ENCODE measurements around the gene CCSER1.

Gene CCSER1

DNA sequence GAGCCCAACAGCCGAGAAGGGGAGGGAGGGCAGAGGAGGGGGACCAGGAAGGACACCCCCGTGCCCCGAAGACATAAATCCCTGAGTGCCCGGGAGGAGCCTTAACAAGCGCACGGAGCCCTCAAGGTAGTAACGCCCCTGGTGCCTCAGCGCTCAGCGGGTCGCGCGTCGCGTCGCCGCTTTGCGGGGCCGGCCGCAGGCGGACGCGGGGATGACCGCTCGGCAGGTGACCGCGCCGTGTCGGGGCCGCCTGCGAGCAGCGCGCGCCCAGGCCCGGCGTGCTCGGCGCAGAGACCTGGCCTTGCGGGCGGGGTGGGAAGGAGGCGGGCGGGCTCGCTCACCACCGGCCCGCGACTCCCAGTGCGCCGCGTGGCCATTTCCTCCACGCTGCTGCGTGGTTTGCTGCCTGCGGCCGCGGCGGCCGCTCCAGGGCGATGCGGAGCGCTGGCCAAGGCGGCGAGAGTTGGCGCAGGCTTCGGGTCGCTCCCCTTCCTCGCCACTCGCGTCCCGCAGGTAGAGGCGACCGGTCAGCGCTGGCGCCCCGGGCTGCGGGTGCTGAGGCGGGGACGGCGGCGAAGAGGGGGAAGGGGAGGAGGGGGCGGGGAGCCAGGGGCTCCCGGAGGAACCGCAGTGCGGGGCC is 632 bp downstream of the CCSER1 start:
- DNase-seq (ENCODE audit: low read depth in 1 of 2, low spot score in 1 of 2): no peak

DNA sequence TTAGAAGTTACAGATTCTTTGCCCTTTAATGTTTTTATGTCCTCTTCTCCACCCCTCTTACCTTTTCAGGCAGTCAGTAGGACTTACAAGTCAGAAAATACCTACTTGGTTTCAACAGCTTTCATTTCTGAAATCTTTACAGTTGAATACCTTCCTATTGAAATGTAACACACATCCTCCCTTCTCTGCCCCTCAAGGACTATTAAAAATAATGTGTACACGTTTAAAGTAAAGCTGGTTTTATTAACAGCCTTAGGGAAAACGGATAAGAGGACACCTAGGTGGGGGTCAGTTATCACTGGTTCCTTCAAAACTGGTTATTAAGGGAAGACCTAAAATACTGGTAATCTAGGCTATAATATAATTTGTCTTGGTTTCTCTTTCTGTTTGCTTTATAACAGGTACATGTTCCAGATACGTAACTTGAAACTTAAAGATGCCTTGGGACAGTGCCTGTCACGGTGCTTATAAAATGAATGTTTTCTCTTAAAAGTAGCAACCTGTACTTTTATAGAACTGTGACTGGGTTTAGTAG is 1.8 kb downstream of the CCSER1 start:
- DNase-seq (ENCODE audit: low read depth in 1 of 2, low spot score in 1 of 2): no peak

DNA sequence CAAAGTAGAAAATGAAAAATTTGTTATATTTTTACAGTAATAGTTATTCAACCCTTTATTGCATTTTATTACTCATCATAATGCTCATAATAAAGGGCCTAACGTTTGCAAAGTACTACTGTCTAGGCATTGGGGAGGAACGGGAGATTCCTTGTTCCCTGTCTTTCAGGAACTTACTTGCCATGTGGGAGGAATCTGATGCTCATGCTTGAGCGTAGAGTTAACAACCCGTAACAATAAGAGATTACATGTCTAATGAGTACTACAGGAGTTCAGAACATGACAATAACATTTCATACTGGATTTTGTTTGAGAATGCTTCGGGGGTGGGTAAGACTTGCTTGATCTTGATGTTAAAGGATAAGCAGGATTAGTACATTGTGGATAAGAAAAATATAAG is 2.9 kb downstream of the CCSER1 start:
- DNase-seq (ENCODE audit: low read depth in 1 of 2, low spot score in 1 of 2): no peak

DNA sequence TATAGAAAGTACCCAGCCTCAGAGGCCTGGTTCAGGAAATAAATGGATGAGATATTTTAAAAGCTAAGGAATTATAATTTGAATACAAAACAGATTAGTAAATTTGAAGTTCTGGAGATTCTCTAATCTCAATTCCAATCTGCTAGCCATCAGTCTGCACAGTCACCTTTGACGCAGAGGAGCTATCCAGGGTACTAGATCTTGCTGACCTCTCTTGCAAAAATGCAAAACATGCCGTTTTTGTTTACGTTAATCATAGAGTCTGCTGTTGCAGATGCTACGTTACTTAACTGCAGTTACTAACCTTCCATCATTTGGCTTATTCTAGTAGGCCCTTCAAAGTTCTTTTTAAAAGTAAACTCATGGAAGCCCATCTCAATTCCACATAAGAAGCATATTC is 10.4 kb downstream of the CCSER1 start:
- no peak for DNase-seq (ENCODE audit: low read depth in 1 of 2, low spot score in 1 of 2)

DNA sequence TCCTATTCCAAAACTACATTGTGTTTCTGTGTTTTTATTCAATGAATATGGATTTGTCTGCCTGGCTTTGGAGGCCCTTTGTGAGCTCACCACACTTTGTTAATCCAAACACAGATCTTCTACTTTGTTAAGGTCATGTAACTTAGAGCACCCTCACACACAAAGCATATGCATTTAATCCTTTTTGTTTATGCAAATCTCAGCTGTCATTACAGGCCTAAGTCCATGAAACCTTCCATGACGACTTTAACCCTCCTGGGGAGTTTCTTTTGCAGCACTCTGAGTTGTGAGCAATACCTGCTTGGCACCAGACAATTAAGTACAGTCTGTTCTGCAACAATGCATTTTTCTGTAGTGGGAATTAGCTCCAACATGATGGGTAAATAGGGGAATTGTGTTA is 14.9 kb downstream of the CCSER1 start:
- no peak for DNase-seq (ENCODE audit: low read depth in 1 of 2, low spot score in 1 of 2)

DNA sequence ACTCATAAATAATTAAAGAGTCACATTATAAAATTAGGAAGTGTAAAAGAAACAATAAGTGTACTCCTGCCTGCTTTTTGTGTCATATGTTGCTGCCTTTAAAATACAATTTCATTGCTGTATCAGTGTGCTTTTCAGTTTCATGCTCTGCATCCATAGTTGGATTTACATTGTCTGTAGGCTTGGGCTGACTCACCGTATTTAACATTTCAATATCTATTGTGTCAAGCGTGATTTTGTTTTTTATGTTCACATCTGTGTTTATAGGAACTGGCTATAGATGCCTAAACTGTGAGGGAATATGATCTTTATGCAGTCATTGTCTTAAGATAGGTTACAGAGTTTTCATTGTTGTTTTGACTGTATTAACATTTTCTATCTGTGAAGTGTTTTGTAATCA is 18.1 kb downstream of the CCSER1 start:
- no peak for DNase-seq (ENCODE audit: low read depth in 1 of 2, low spot score in 1 of 2)

DNA sequence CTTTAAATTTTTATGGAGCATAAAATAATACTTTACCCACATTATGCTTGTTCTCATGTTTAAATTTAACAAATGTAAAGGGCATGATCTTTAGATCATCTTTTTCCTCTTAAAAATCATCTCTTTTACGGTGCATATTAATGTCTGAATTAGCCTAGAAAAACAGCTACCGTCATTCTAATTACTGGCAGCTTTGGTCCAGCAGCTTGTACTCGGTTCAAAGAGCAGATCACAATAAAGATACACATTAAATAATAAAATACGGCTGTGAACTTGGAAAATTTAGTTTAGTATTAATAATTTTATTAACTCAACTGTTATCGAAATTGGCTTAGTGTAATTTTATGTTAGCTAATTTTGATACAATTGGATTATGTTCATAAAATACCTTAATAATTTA is 19.1 kb downstream of the CCSER1 start:
- DNase-seq (ENCODE audit: low read depth in 1 of 2, low spot score in 1 of 2): no peak

DNA sequence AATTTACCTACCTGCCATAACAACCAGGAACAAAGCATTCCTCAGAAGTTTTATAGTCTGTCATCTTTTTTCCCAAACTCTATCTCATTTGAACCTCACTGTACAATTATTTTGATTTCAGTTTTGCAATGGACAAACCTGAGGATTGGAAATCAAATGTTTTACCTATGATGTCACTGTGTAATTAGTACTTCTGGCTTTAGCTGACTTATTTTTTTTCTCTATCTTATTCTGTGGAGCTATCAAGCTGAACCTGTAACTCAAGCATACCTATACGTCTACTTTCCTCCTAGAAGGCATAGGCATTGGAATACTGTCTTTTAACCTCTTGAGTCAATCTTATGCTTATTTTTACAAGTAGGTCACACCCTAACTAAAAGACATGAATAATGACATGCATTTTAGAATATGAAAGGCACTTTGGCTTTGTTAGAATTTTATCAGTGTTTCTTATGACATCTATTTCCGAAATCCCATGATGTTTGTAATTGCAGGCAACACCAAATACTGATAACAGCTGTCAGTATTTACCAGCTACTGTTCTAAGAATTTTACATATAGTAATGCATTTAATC is 21.5 kb downstream of the CCSER1 start:
- DNase-seq (ENCODE audit: low read depth in 1 of 2, low spot score in 1 of 2): no peak

DNA sequence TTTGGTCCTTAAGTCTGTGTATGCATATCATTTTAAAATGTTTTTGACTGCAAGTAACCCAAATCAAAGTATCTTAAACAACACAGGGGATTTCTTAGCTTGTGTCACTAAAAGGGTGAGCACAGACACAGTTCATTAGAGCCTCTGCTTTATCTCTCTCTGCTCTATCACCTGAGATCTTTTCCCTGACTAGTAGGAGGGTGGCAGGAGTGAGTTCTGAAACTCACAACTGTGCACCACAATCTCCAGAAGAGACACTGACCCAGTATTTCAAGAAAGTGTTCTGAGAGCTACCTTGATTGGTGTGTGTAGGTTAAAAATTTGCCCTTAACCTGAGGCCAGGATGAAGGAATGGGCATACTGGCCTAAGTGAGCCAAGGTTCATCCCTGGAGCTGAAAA is 24.8 kb downstream of the CCSER1 start:
- no peak for DNase-seq (ENCODE audit: low read depth in 1 of 2, low spot score in 1 of 2)

DNA sequence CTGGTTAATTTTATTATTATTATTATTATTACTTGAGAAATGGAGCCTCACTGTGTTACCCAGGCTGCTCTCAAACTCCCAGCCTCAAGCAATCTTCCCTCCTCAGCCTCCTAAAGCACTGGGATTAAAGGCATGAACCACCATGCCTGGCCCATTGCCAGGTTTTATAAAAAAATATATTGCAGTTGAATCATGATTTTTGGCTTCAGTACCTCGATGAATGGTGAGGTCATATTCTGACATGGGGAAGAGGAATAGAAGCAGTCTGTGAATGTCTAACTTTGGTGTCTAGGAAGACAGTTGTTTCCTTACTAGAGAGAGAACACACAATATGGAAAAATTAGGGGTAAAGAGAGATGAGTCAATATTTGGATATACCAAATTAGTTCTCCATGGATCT is 32.0 kb downstream of the CCSER1 start:
- DNase-seq (ENCODE audit: low read depth in 1 of 2, low spot score in 1 of 2): no peak

DNA sequence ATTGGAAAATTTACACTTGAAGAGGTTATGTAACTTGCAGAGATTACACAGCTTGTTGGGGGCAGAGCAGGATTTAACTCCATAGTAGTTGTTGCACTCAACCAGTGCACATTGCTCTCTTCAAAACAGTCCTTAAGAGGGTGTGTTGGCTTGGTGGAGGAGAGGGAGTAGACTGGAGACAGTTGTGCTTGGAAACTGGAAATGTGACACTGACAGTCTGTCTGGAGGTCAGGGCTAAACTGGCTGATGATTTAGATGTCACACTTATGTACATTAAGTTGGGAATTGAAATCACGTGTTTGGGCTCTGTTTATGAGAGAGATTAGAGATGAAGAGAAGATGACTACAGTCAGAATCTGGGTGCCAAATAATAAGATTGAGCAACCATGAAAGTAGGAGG is 32.9 kb downstream of the CCSER1 start:
- DNase-seq (ENCODE audit: low read depth in 1 of 2, low spot score in 1 of 2): no peak

DNA sequence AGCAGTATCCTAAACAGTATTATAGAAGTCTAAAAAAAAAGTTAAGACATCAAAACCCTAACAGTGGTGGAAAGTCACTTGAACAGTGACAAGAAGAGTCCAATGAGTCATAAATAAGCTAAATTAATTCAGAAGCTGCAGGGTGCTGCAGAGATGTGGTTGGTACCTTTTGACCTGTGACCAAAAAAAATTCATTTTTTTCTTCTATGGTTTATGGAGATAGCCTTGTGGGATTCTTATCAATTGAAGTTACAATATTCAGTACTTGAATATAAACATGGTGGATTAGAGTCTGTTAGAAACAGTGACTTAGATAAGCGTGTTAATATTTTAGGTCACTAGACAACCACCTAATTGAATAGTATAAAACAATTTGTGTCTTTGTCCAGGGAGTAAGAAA is 35.4 kb downstream of the CCSER1 start:
- DNase-seq (ENCODE audit: low read depth in 1 of 2, low spot score in 1 of 2): no peak

DNA sequence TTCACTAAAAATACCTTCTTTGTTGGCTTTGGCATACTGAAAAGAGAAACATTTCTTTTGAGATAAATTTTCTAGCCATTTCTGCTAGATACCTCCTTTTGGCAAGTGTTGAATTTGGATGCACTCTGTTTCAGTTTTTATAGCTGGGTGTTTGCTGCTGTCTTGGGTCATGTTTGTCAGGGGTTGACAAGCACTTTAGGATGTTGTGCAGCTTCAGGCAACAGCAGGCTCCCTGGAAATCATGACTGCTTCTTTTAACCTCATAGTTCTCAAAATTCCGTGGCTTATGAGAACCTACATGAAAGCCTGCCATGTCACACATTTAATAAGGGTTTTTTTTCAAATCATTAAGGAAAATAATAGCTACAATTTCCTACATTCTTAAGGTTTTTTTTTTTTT is 36.7 kb downstream of the CCSER1 start:
- DNase-seq (ENCODE audit: low read depth in 1 of 2, low spot score in 1 of 2): no peak

DNA sequence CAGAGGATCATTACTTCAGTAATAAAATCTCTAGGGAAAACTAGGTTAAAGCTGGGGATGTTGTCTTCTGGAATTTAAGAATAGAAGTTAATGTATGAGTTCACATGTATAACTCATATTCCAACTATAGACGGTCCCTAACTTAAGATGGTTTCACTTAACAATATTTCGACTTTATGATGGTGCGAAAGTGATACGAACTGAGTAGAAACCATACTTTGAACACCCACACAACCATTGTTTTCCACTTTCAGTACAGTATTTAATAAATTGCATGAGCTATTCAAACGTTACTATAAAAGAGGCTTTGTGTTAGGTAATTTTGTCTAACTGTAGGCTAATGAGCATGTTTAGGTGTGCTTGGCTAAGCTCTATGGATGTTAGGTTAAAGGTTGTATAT is 38.7 kb downstream of the CCSER1 start:
- no peak for DNase-seq (ENCODE audit: low read depth in 1 of 2, low spot score in 1 of 2)

DNA sequence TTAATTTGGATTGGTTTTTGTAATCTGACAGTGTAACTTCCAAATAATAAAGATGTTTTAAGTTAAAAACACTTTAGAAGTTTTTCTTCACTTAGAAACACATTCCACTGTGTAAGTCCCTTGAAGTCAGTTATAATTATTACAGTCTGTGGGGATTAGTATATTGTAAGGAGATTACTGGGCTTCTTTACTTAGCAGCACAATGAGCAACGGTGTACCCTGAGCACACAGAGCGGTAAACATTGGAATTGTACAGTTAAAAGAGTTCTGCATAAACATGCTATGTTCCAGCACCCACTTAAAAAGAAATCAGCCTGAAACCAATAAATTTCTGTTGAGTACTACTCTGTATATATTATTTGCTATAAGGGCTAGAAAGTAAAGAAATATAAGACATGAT is 44.3 kb downstream of the CCSER1 start:
- no peak for DNase-seq (ENCODE audit: low read depth in 1 of 2, low spot score in 1 of 2)

DNA sequence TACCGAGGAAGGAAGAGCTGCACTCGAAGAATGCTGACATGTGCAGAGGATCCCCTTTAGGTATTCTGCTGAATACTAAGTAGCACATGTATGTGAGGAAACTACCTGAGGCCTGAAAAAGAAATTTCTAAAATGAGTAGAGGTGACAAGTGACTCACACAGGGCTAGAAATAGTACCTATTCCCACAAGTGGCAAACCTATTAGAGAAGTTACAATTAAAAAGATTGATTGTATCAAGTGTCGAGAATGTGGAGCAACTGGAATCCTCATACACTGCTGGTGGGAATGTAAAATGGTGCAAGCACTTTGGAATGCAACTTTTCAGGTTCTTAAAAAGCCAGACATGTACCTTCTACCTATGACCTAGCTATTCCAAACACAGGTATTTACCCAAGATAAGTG is 47.4 kb downstream of the CCSER1 start:
- no peak for DNase-seq (ENCODE audit: low read depth in 1 of 2, low spot score in 1 of 2)

DNA sequence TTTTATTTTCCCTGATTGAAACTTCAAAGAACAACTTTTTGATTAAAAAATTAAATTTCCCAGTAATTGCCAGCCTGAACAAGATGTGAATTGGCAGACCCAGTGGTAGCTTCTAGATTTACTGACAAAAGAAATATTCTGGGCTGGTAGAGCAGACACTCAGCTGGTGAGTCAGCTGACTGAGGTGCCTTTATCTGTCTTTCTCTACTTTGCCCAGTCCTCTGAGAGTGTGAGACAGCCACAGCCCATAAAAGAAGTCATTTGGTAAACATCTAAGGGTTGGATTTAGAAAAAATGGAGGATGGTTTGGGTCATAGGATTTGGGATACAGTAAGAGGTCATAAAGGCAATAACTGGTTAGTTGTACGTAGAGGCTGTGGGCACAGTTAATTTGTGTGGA is 54.5 kb downstream of the CCSER1 start:
- no peak for DNase-seq (ENCODE audit: low read depth in 1 of 2, low spot score in 1 of 2)

DNA sequence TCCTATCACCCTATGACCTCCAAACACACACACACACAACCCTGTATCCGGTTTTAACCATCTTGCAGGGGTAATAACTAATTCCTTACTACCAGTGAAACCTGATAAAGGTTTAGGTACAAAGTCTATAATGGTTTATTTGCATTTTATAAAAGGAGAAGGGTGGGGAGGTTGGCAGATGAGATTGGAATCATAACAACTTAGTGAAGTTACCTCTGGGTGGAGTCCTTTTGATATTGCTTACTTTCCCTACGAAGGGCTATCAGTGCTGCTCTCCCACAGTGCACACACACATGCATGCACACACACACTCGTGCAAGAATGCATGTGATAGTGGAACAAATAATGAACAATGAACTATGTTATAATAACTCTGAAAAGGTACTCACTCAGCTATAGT is 56.1 kb downstream of the CCSER1 start:
- no peak for DNase-seq (ENCODE audit: low read depth in 1 of 2, low spot score in 1 of 2)

DNA sequence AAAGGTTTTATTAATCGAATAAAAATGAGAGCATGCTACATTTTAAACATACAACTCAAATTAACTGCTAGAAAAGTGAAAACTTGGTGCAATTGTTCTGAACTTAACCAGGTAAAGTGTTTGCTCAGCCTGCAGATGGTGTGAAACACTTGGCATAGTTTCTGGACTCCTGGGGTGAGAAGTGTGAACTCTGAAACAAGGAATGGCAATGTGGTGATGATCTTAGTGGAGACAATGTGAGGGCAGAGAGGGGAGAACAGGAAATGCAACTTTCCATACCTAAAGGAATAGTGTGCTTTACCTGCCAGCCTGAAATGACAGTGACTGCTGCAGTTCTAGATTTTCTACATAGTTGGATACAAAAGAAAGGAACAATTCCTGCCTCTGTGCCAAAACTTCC is 57.4 kb downstream of the CCSER1 start:
- no peak for DNase-seq (ENCODE audit: low read depth in 1 of 2, low spot score in 1 of 2)

DNA sequence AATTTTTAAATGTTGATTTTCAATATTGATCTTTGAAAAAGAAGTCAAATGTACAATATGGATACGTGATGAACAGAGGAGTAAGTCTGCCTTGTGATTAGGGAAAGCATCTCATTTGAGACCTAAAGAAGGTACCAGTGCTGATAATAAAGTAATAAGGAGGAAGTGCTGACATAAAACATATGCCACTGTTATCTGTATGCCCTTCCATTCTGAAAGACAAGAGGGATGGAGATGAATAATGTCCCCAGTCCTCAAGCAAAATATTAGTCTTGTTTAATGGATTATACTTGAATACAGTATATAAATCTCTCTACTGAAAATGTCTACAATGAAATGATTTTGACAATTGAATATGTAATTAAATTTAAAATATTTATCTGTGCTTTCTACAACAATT is 58.2 kb downstream of the CCSER1 start:
- no peak for DNase-seq (ENCODE audit: low read depth in 1 of 2, low spot score in 1 of 2)

DNA sequence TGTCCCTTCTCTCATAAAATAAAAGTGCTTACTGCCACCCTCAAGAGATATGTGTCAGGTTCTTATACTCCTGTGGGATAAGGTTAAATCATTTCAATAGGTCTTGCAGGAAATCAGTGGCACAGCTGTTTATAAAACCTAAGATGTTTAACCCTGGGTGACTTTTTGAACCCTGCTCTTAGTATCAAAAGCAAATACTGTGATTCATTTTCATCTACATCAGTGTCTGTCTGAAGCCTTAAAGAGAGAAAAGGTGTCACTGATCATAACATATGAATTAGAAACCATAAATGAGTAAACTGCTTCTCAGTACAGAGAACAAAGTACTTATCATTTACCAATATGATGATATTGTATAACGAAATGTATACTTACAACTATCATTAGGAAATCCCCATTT is 59.0 kb downstream of the CCSER1 start:
- no peak for DNase-seq (ENCODE audit: low read depth in 1 of 2, low spot score in 1 of 2)

DNA sequence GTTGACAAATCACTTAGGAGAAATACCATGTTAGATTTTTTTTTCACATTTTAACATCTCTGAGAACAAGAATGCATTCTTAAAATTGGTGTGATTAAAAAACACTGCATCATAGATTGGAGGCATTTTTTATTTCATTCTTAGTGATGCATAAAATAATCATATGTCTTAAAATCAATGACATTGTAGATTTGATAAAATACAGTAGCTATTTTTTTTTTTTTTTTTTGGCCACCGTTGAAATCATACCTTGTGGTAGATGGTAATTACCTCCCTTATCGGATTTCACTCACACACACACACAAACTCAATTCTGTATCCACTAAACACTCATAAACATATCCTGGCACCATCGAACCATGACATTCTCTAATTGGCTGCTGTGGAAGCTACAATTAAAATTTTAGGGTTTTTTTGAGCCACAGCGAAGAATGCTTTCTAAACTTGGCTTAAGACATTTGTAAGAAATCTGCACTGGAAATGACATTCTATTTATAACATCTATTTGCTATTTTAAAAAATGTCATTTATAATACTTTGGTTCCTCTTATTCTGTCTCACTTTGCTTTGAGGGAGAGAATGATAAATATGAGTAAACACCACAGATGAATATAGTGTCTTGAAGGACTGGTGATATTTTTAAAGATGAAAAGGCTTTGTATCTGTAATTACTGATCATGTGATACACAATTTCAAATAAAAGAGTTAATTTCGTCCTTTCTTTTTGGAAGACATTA is 60.1 kb downstream of the CCSER1 start:
- no peak for DNase-seq (ENCODE audit: low read depth in 1 of 2, low spot score in 1 of 2)

DNA sequence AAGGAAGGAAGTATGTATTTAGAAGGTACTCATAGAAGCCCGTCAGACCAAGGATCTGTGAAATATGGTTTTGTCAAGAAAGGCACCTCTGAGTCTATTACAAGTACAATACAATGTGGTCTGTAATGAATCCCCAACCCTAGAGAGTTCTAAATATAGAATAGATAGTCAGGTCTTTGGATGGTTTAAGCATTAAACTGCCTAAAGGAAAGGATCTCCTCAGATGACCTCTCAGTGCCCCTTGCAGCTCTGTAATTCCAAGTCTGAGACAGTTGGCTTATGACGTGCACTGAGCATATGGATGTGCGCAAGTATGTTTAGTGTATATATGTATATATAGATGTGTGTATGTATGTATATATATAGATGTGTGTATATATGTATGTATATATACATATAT is 62.0 kb downstream of the CCSER1 start:
- no peak for DNase-seq (ENCODE audit: low read depth in 1 of 2, low spot score in 1 of 2)

Data from activated CD4-positive, alpha-beta T cell treated with anti-CD3 and anti-CD28 coated beads, Interleukin-2, amount 50 U/mL, for 24 hours (primary cell).